NCI-H146 treated with DMSO at 0.1 percent for 48 hours (cell line): ENCODE data around the gene MAJIN.

Experiments used
- DNase-seq: peaks from one replicate; lab custom pipeline; 2025; ENCODE audit not compliant: unreplicated experiment; lab: John Stamatoyannopoulos, UW

Gene MAJIN

GRCh38 chr11:64933213-64933934 lies 38.5 kb downstream of the MAJIN start:
- DNase-seq: no peak

GRCh38 chr11:64932324-64932723 lies 39.6 kb downstream of the MAJIN start:
- no peak for DNase-seq

GRCh38 chr11:64931290-64931689 lies 40.6 kb downstream of the MAJIN start:
- DNase-seq: no peak

- no peak for DNase-seq
Measured at GRCh38 chr11:64930340-64930739, 41.6 kb downstream of the MAJIN start.

- DNase-seq: no peak
Measured at GRCh38 chr11:64929625-64930024, 42.3 kb downstream of the MAJIN start.

- DNase-seq: no peak
Measured at GRCh38 chr11:64928957-64929356, 43.0 kb downstream of the MAJIN start.

GRCh38 chr11:64926689-64927088 lies 45.2 kb downstream of the MAJIN start:
- DNase-seq: no peak

GRCh38 chr11:64925536-64926436 lies 46.1 kb downstream of the MAJIN start:
- DNase-seq: no peak

GRCh38 chr11:64924910-64925284 lies 47.0 kb downstream of the MAJIN start:
- DNase-seq: no peak

GRCh38 chr11:64923944-64924909 lies 47.7 kb downstream of the MAJIN start, which contains the start of gene PPP2R5B:
Gene PPP2R5B (plus strand): TSS chr11:64924689. CDS start chr11:64925735, 1,046 bp downstream.
- peak; percentile 72 for DNase-seq

GRCh38 chr11:64923151-64923661 lies 48.7 kb downstream of the MAJIN start:
- DNase-seq: no peak

- DNase-seq: no peak
Measured at GRCh38 chr11:64921384-64921783, 50.5 kb downstream of the MAJIN start.

GRCh38 chr11:64920124-64920523 lies 51.8 kb downstream of the MAJIN start:
- DNase-seq: no peak

- no peak for DNase-seq
Measured at GRCh38 chr11:64919627-64920026, 52.3 kb downstream of the MAJIN start.

- peak; percentile 3 for DNase-seq
Measured at GRCh38 chr11:64918017-64918416, 53.9 kb downstream of the MAJIN start.

- DNase-seq: no peak
Measured at GRCh38 chr11:64917663-64917995, 54.3 kb downstream of the MAJIN start.

- peak; percentile 99 for DNase-seq
Measured at GRCh38 chr11:64916775-64917662, 54.9 kb downstream of the MAJIN start, which contains the start of gene ATG2A. Gene ATG2A (minus strand): TSS chr11:64917209. CDS start chr11:64917135, 74 bp downstream.

GRCh38 chr11:64916040-64916774 lies 55.7 kb downstream of the MAJIN start:
- DNase-seq: no peak

- DNase-seq: no peak
Measured at GRCh38 chr11:64915376-64915887, 56.5 kb downstream of the MAJIN start.
